ENCODE results near the gene LRATD1. TPM values are rescaled to one million over a fixed set of nuclear protein-coding genes. Genes with fewer than 3 reads are reported as not detected.

LRATD1 gene
- total RNA-seq, 2 donors from 2014 or later, result 3.1 to 10.5 TPM

- Histone ChIP-seq H3K4me3 (no peak overlapping the region), H3K4me1 (no peaks in the 10 kb centered on the region), H3K27me3 (no peaks in the 10 kb centered on the region), H3K36me3 (no peaks in the 10 kb centered on the region), H3K27ac (no peak overlapping the region), H3K9me3 (no peaks in the 10 kb centered on the region)
- DNase-seq (ENCODE audit: low spot score), result no peak
- no peak for TF ChIP-seq CTCF (IDR thresholded peaks at IDR 0.05)
Measured at GRCh38 chr2:14641116-14641515, 8.6 kb downstream of the LRATD1 start.

DNA sequence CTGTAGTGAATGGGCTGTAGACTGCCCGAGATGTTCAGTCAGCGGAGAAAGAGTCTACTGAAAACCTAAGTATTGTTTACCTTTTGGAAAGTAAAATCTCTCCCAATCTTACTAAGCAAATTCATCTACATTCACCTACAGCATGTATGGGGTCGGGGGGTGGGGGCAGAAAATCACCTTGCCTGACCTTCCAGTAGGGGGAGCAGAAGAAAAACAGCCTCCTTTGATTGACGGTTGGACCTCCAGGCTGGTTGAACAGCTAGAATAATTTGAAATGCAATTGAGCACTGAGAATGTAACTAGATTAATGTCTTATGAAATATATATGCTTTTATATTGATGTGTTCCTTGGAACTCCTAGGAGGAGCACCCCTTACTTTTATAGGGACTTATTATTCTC, 10.0 kb downstream of the LRATD1 start:
- Histone ChIP-seq H3K36me3 (no peaks in the 10 kb centered on the region), H3K4me3 (no peak overlapping the region), H3K27me3 (no peaks in the 10 kb centered on the region), H3K4me1 (no peaks in the 10 kb centered on the region), H3K27ac (no peak overlapping the region), H3K9me3 (no peaks in the 10 kb centered on the region)
- TF ChIP-seq CTCF (IDR thresholded peaks at IDR 0.05), result no peak
- DNase-seq (ENCODE audit: low spot score), result no peak

GRCh38 chr2:14647714-14648113, 15.2 kb downstream of the LRATD1 start:
- no peak overlapping the region for H3K27ac ChIP-seq
- no peaks in the 10 kb centered on the region for H3K4me1 ChIP-seq
- no peaks in the 10 kb centered on the region for H3K36me3 ChIP-seq
- no peaks in the 10 kb centered on the region for H3K27me3 ChIP-seq
- H3K9me3 ChIP-seq, result no peaks in the 10 kb centered on the region
- DNase-seq (ENCODE audit: low spot score), result no peak
- H3K4me3 ChIP-seq, result no peak overlapping the region
- TF ChIP-seq CTCF (IDR thresholded peaks at IDR 0.05), result no peak

- TF ChIP-seq CTCF (IDR thresholded peaks at IDR 0.05), result no peak
- Histone ChIP-seq H3K4me1 (no peaks in the 10 kb centered on the region), H3K27ac (no peak overlapping the region), H3K9me3 (no peaks in the 10 kb centered on the region), H3K27me3 (no peaks in the 10 kb centered on the region), H3K36me3 (no peaks in the 10 kb centered on the region), H3K4me3 (no peak overlapping the region)
- DNase-seq (ENCODE audit: low spot score), result no peak
Measured at GRCh38 chr2:14650066-14650465, 17.5 kb downstream of the LRATD1 start.

DNA sequence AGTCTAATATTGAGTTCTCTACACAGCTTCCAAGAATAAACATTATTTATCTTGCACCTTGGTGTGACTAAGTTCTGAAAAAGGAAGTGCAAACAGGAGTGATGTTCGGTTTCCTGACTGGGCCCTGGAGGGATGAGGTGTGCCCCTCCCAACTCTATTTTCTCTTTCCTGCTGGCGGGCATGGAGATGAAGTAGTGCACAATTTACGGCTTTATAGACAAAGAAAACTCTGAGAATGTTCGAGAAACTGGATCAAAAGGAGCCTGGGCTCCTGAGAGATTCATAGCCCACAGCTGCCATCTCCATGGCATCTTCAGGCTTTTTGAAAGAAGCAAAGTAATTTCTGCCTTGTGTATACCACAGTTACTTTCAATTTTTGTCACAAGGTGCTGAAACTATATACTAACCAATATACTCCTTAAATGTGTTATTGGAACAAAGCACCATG, 22.3 kb downstream of the LRATD1 start:
- no peak overlapping the region for H3K4me3 ChIP-seq
- TF ChIP-seq CTCF (IDR thresholded peaks at IDR 0.05), result no peak
- no peak overlapping the region for H3K27ac ChIP-seq
- H3K4me1 ChIP-seq, result no peaks in the 10 kb centered on the region
- no peak for DNase-seq (ENCODE audit: low spot score)
- H3K9me3 ChIP-seq, result no peaks in the 10 kb centered on the region
- H3K36me3 ChIP-seq, result no peaks in the 10 kb centered on the region
- no peaks in the 10 kb centered on the region for H3K27me3 ChIP-seq

- DNase-seq (ENCODE audit: low spot score), result no peak
- Histone ChIP-seq H3K36me3 (no peaks in the 10 kb centered on the region), H3K27me3 (no peaks in the 10 kb centered on the region), H3K4me3 (no peak overlapping the region), H3K9me3 (no peaks in the 10 kb centered on the region), H3K27ac (no peak overlapping the region), H3K4me1 (no peaks in the 10 kb centered on the region)
- TF ChIP-seq CTCF (IDR thresholded peaks at IDR 0.05), result no peak
Measured at GRCh38 chr2:14656146-14656545, 23.6 kb downstream of the LRATD1 start.
